Measurements from ENCODE around the gene FMNL1. TPM values are rescaled to one million over a fixed set of nuclear protein-coding genes. Genes with fewer than 3 reads are reported as not detected.
A peak's percentile ranks its signal among the peaks of the same experiment; 100 is the strongest.
"Not testable (repeated sequence)": the region's sequence is repeated elsewhere in the genome, so short reads cannot be mapped to it uniquely, and the experiment has no call there.

The FMNL1 gene
- total RNA-seq (2014; rRNA removed; shearing (Covaris generic)): 36.6 and 41.7 TPM in 2 replicates
- polyA plus RNA-seq (2014; cell fraction: nucleus; rRNA removed): 73.8 and 79.0 TPM in 2 replicates

GRCh38 chr17:45221081-45222013 is at the start of gene FMNL1:
Gene FMNL1, plus strand, starts transcription at chr17:45221885. Its CDS starts 240 bp downstream, at chr17:45222125.
- DNase-seq (ENCODE audit: extremely low read depth, low read depth): no peak

GRCh38 chr17:45172232-45172540 is 49.5 kb upstream of the FMNL1 start:
- no peak for DNase-seq (ENCODE audit: extremely low read depth, low read depth)

GRCh38 chr17:45172541-45173286 is 49.0 kb upstream of the FMNL1 start:
- peak; percentile 92 for DNase-seq (ENCODE audit: extremely low read depth, low read depth)

GRCh38 chr17:45175759-45176115 is 45.9 kb upstream of the FMNL1 start:
- DNase-seq (ENCODE audit: extremely low read depth, low read depth): no peak

GRCh38 chr17:45177563-45177962 is 44.1 kb upstream of the FMNL1 start:
- no peak for DNase-seq (ENCODE audit: extremely low read depth, low read depth)

GRCh38 chr17:45184144-45184543 is 37.5 kb upstream of the FMNL1 start:
- DNase-seq (ENCODE audit: extremely low read depth, low read depth): no peak

- DNase-seq (ENCODE audit: extremely low read depth, low read depth): no peak
These were observed 34.8 kb upstream of the FMNL1 start for GRCh38 chr17:45186801-45187354.

GRCh38 chr17:45189009-45189408 is 32.7 kb upstream of the FMNL1 start:
- no peak for DNase-seq (ENCODE audit: extremely low read depth, low read depth)

GRCh38 chr17:45190503-45191255 is 31.0 kb upstream of the FMNL1 start:
- DNase-seq (ENCODE audit: extremely low read depth, low read depth): no peak

GRCh38 chr17:45195424-45195823 is 26.3 kb upstream of the FMNL1 start:
- no peak for DNase-seq (ENCODE audit: extremely low read depth, low read depth)

- DNase-seq (ENCODE audit: extremely low read depth, low read depth): no peak
These were observed 24.6 kb upstream of the FMNL1 start for GRCh38 chr17:45197108-45197507.

- peak; percentile 94 for DNase-seq (ENCODE audit: extremely low read depth, low read depth)
These were observed 23.9 kb upstream of the FMNL1 start for GRCh38 chr17:45197555-45198334.

- no peak for DNase-seq (ENCODE audit: extremely low read depth, low read depth)
These were observed 21.0 kb upstream of the FMNL1 start for GRCh38 chr17:45200701-45201100.

- no peak for DNase-seq (ENCODE audit: extremely low read depth, low read depth)
These were observed 20.2 kb upstream of the FMNL1 start for GRCh38 chr17:45201457-45201856.

GRCh38 chr17:45201880-45202279 is 19.8 kb upstream of the FMNL1 start:
- not testable (repeated sequence) for DNase-seq (ENCODE audit: extremely low read depth, low read depth)

GRCh38 chr17:45218895-45219661 is 2.6 kb upstream of the FMNL1 start:
- peak; percentile 85 for DNase-seq (ENCODE audit: extremely low read depth, low read depth)

- no peak for DNase-seq (ENCODE audit: extremely low read depth, low read depth)
These were observed 1.6 kb upstream of the FMNL1 start for GRCh38 chr17:45220079-45220478.

- DNase-seq (ENCODE audit: extremely low read depth, low read depth): no peak
These were observed 266 bp downstream of the FMNL1 start for GRCh38 chr17:45222014-45222288.

GRCh38 chr17:45222289-45222995 is 757 bp downstream of the FMNL1 start:
- no peak for DNase-seq (ENCODE audit: extremely low read depth, low read depth)
